ENCODE data around the gene MT1F. TPM values are rescaled to one million over a fixed set of nuclear protein-coding genes. Genes with fewer than 3 reads are reported as not detected.

Gene MT1F
- total and polyA plus RNA-seq, 2 donors = 0.95 to 10.3 TPM

- 85% methylated on average over 6 of the region's 6 CpGs for WGBS
- Histone ChIP-seq H3K4me1 (ENCODE audit: insufficient read depth) (no peaks in the 10 kb centered on the region), H3K36me3 (ENCODE audit: insufficient read depth) (no peaks in the 10 kb centered on the region), H3K27ac (ENCODE audit: low read depth) (no peak overlapping the region), H3K4me3 (ENCODE audit: low read depth, low read length) (no peak overlapping the region)
- no peak for DNase-seq (ENCODE audit: extremely low spot score)
These were observed 22.1 kb downstream of the MT1F start for GRCh38 chr16:56679818-56680217.

GRCh38 chr16:56681939-56682702 is 24.4 kb downstream of the MT1F start, which contains the start of gene MT1X:
MT1X (plus strand) TSS chr16:56682470; CDS start chr16:56682541, 71 bp downstream.
- peak; percentile 67 for DNase-seq (ENCODE audit: extremely low spot score)
- H3K27ac ChIP-seq (ENCODE audit: low read depth) = peak within 1 kb of the TSS; percentile 11
- H3K36me3 ChIP-seq (ENCODE audit: insufficient read depth) = no peaks in the 10 kb centered on the region
- WGBS = 1% methylated on average over 49 of the region's 49 CpGs
- H3K4me3 ChIP-seq (ENCODE audit: low read depth, low read length) = peak within 1 kb of the TSS; percentile 50
- no peaks in the 10 kb centered on the region for H3K4me1 ChIP-seq (ENCODE audit: insufficient read depth)

- Histone ChIP-seq H3K36me3 (ENCODE audit: insufficient read depth) (no peaks in the 10 kb centered on the region), H3K27ac (ENCODE audit: low read depth) (no peak overlapping the region), H3K4me1 (ENCODE audit: insufficient read depth) (no peaks in the 10 kb centered on the region), H3K4me3 (ENCODE audit: low read depth, low read length) (peak overlapping the region; percentile 50)
- no peak for DNase-seq (ENCODE audit: extremely low spot score)
- whole genome bisulfite sequencing = 46% methylated on average over 8 of the region's 8 CpGs
These were observed 25.1 kb downstream of the MT1F start for GRCh38 chr16:56682703-56683397.

DNA sequence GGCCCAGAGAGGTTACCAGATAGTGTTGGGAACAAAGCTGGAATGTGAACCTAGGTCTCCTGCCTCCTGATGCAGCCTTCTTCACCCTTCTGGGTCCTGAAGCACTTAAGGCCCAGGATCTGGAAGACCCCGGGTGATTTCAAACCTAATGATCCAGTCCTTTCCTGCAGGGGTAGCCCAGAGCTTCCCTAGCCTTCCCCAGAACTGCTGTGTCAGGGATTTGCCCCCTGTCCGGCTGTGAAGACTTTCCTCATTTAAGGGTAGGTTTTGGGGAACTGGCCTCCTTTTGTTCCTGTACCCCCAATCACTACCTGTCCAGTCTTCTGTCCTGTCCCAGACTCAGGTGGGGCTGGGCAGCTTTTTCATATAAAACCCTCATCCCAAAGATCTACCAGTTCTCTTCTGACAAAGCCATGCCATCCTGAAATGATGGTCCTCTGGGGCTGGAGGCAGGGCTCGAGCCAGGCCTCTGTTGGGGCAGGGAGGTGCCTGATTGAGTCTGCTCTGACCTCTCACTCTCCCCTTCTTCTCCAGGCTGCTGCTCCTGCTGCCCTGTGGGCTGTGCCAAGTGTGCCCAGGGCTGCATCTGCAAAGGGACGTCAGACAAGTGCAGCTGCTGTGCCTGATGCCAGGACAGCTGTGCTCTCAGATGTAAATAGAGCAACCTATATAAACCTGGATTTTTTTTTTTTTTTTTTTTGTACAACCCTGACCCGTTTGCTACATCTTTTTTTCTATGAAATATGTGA is 25.8 kb downstream of the MT1F start:
- no peaks in the 10 kb centered on the region for H3K4me1 ChIP-seq (ENCODE audit: insufficient read depth)
- DNase-seq (ENCODE audit: extremely low spot score) = no peak

GRCh38 chr16:56684256-56684925 is 26.6 kb downstream of the MT1F start:
- WGBS = 74% methylated on average over 4 of the region's 4 CpGs
- Histone ChIP-seq H3K4me3 (ENCODE audit: low read depth, low read length) (no peak overlapping the region), H3K4me1 (ENCODE audit: insufficient read depth) (no peaks in the 10 kb centered on the region), H3K36me3 (ENCODE audit: insufficient read depth) (no peaks in the 10 kb centered on the region), H3K27ac (ENCODE audit: low read depth) (no peak overlapping the region)
- no peak for DNase-seq (ENCODE audit: extremely low spot score)

More for the DNA sequence above, 25.8 kb downstream of the MT1F start:
- Histone ChIP-seq H3K27ac (ENCODE audit: low read depth) (no peak overlapping the region), H3K36me3 (ENCODE audit: insufficient read depth) (no peaks in the 10 kb centered on the region), H3K4me3 (ENCODE audit: low read depth, low read length) (peak overlapping the region; percentile 50)
- 86% methylated on average over 5 of the region's 5 CpGs for WGBS

GRCh38 chr16:56684926-56685590 is 27.3 kb downstream of the MT1F start:
- no peak for DNase-seq (ENCODE audit: extremely low spot score)
- H3K27ac ChIP-seq (ENCODE audit: low read depth) = no peak overlapping the region
- H3K36me3 ChIP-seq (ENCODE audit: insufficient read depth) = no peaks in the 10 kb centered on the region
- no peaks in the 10 kb centered on the region for H3K4me1 ChIP-seq (ENCODE audit: insufficient read depth)
- no peak overlapping the region for H3K4me3 ChIP-seq (ENCODE audit: low read depth, low read length)
- 92% methylated on average over 4 of the region's 4 CpGs for WGBS

GRCh38 chr16:56686758-56687157 is 29.0 kb downstream of the MT1F start:
- no peak for DNase-seq (ENCODE audit: extremely low spot score)
- Histone ChIP-seq H3K27ac (ENCODE audit: low read depth) (no peak overlapping the region), H3K4me3 (ENCODE audit: low read depth, low read length) (no peak overlapping the region), H3K36me3 (ENCODE audit: insufficient read depth) (no peaks in the 10 kb centered on the region), H3K4me1 (ENCODE audit: insufficient read depth) (no peaks in the 10 kb centered on the region)
- 96% methylated on average over 7 of the region's 7 CpGs for WGBS

DNA sequence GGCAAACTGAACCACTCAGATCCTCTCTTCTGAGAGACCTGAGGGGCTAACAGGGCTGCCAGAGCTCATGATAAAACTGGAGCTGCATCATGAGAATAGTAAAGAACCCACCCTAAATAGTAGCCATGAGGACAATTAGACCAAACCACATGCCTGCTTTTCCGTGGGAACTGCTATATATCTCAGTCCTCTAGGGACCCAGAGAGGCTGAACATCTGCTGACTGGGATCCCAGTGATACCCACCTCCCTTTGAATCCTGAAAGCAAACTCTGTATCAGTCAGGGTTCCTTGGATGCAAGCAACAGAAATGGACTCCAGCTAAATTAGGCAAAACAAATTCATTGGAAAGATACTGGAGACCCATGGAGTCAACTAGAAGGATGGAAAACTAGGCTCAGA is 31.0 kb downstream of the MT1F start:
- no peak for DNase-seq (ENCODE audit: extremely low spot score)
- no peaks in the 10 kb centered on the region for H3K4me1 ChIP-seq (ENCODE audit: insufficient read depth)
- 64% methylated on average over 1 of the region's 1 CpG for WGBS

GRCh38 chr16:56689171-56689570 is 31.4 kb downstream of the MT1F start:
- H3K4me1 ChIP-seq (ENCODE audit: insufficient read depth) = no peaks in the 10 kb centered on the region
- H3K27ac ChIP-seq (ENCODE audit: low read depth) = no peak overlapping the region
- H3K36me3 ChIP-seq (ENCODE audit: insufficient read depth) = no peaks in the 10 kb centered on the region
- no peak overlapping the region for H3K4me3 ChIP-seq (ENCODE audit: low read depth, low read length)
- WGBS = 67% methylated on average over 3 of the region's 3 CpGs
- DNase-seq (ENCODE audit: extremely low spot score) = no peak

More for the DNA sequence above, 31.0 kb downstream of the MT1F start:
- Histone ChIP-seq H3K27ac (ENCODE audit: low read depth) (no peak overlapping the region), H3K36me3 (ENCODE audit: insufficient read depth) (no peaks in the 10 kb centered on the region), H3K4me3 (ENCODE audit: low read depth, low read length) (no peak overlapping the region)

GRCh38 chr16:56690420-56691122 is 32.8 kb downstream of the MT1F start:
- Histone ChIP-seq H3K4me1 (ENCODE audit: insufficient read depth) (no peaks in the 10 kb centered on the region), H3K36me3 (ENCODE audit: insufficient read depth) (no peaks in the 10 kb centered on the region), H3K4me3 (ENCODE audit: low read depth, low read length) (no peak overlapping the region), H3K27ac (ENCODE audit: low read depth) (no peak overlapping the region)
- DNase-seq (ENCODE audit: extremely low spot score) = no peak
- 89% methylated on average over 4 of the region's 4 CpGs for WGBS

GRCh38 chr16:56691885-56692284 is 34.1 kb downstream of the MT1F start:
- no peak overlapping the region for H3K4me3 ChIP-seq (ENCODE audit: low read depth, low read length)
- no peak overlapping the region for H3K27ac ChIP-seq (ENCODE audit: low read depth)
- peak; percentile 37 for DNase-seq (ENCODE audit: extremely low spot score)
- WGBS = 61% methylated on average over 4 of the region's 4 CpGs
- no peaks in the 10 kb centered on the region for H3K36me3 ChIP-seq (ENCODE audit: insufficient read depth)
- no peaks in the 10 kb centered on the region for H3K4me1 ChIP-seq (ENCODE audit: insufficient read depth)

DNA sequence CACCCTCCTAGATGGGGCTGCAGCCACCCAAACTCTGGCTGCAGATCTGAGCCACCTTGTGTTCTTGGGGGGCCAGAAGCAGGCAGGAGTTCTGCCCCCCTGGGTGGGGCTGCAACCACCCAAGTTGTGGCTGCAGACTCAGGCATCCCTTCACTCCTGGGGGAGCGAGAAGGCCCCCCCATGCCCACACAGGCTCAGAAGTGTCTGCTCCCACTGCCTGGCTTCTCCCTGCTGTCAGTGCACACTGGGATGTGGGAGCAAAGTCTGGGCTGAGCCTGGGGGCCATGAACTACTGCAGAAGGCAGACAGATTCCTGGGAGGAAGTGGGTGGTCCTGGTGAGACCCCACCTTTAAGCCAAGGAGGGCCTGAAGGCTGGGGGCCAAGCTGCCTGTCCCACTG is 37.5 kb downstream of the MT1F start:
- Histone ChIP-seq H3K4me1 (ENCODE audit: insufficient read depth) (no peaks in the 10 kb centered on the region), H3K4me3 (ENCODE audit: low read depth, low read length) (no peak overlapping the region), H3K27ac (ENCODE audit: low read depth) (no peak overlapping the region), H3K36me3 (ENCODE audit: insufficient read depth) (no peaks in the 10 kb centered on the region)
- no peak for DNase-seq (ENCODE audit: extremely low spot score)
- 73% methylated on average over 1 of the region's 1 CpG for WGBS
